HG03108 (cell line): Measurements from ENCODE around the gene PDYN.

Experiments
- ATAC-seq: cut with Tn5 transposase; IDR thresholded peaks from one replicate; pipeline ENCODE4 v1.9.1; 2021; ENCODE audit warnings: moderate library complexity; ENCODE audit not compliant: unreplicated experiment

PDYN gene

DNA sequence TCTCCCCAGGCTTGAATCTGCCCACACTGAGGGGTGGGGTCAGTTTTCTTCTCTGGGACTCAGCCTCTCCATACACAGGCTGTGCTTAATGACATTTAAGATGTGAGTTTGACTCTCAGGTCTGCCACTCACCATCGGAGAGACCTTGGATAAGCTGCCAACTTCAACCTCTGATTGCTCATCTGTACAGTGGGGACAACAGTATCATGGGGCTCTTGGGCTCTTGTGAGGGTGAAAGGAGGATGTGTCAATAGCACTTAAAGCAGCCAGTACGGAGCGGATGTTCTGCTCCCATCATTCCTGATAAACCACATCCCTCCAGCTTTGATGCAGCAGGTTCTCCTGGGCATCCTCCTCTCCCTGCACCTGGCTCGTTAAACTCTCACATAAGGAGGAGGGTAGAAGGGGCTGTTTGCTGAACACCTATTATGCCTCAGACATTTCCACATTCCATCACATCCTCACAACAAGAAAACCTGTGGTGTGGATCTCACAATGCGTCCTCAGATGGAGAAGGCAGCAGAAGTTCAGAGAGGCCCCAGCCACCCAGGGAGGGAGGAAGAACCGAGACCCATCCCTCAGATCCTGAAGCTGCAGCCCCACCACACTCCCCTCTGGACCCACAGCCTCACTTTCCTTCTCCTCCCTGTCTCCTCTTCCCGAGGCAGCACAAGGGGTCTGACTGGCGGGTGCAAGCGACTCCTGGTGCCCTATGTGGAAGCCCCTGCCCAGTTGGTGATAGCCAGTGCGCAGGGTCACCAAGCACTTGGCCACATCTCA, 1.9 kb upstream of the PDYN start:
- ATAC-seq: no peak

DNA sequence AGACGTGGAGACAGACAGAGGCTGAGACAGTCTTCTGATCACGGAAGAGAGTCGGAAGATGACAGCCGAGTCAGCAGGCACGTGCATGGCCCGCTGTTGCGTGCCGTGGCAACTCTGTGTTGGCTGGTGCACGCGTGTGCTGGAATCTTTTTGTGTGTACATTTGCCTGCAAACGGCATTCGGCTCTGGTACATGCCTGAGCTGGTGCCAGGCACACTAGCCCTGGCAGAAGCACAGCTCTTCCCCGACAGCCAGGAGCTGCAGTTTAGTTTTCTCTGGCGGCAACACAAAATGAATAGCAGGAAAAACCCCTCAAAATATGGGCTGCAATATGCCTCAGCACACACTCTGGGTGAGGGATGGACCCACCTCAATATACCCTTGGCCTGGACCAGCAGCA, 769 bp upstream of the PDYN start:
- no peak for ATAC-seq

DNA sequence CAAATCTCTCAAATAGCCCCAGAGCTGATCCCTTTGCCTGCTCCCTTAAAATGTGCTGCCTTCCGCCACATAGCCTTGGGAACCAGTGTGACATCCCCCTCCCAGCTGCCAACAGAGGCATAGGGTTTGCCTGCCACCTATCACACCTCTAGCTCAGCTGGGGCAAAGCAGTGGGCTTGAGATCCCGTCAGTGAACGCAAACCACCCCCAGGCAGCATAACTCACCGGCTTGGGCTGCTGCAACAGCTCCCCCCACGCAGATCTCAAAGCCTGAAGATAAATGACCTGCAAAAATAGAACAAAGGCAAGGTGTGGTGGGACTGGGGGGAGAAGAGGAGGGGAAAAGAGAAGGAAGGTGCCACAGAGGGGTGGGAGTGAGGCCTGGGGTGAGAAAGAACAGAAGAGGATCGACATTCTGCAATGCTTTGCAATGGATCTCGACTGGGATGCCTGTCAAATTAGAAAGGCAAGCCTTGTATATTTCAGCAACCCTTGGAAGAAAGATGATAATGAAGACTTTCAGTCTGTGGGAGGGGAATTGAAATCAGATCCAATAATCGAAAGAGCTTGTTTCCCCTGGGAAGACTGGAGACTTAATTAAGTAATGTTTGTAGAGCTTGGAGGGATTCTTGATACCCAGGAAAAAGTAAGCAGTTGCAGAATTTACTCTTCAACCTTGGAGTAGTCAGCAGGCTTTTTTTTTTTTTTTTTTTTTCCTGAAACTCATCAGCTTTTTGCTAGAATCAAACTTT, 1.3 kb downstream of the PDYN start:
- ATAC-seq: no peak

DNA sequence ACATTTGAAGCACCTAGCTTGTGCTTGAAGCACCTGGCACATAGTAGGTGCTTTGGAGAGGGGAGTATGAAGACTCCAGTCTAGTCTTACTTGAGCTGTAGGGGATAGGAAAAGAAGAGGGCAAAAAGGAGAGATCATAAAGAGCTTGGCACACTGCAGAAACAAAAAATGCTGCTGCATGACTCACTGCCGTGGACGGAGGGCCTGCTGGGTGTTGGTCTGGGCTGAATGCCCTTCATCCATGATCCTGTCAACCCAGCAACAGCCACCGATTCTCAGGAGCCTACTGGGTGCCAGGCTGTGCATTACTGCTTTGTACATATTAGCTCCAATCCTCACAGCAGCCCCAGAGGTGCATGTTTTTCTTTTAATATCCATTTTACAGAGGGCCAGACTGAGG, 6.0 kb downstream of the PDYN start:
- no peak for ATAC-seq

DNA sequence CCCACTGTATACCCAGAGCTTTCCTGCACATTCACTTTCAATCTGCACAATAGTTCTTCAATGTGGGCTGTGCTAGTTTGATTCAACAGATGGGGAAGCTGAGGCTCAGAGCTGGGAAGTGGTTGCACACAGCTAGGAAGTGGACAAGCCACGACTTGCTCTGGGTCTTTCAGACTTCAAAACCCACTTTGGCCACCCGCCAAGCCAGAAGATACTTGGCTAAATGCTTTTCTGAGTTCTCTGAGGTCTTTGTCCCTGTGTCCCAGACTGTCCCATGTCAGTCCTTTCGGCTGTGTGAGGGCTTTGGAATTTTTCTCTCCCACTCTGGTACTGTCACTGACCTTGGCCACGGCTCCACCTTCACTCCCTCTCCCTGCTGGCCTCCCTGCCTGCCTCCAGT, 10.6 kb downstream of the PDYN start:
- no peak for ATAC-seq

DNA sequence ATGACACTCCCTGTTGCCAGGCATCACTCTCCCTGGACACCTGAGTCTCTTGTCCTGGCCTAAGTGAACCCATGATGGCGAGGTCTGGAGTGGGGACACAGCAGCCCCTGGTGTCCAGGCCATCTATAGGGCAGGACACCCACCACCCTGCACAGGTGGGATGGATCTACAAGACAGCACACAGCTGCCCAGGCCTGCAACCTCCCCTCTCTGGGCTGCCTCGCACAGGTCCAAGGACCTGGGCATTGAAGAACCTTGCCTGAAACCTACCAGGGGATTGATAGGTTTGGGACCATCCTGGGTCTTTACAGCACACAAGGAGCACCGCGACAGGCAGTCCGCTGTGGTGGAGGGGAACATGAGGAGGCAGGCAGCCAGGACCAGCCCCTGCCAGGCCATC, 11.2 kb downstream of the PDYN start:
- no peak for ATAC-seq

DNA sequence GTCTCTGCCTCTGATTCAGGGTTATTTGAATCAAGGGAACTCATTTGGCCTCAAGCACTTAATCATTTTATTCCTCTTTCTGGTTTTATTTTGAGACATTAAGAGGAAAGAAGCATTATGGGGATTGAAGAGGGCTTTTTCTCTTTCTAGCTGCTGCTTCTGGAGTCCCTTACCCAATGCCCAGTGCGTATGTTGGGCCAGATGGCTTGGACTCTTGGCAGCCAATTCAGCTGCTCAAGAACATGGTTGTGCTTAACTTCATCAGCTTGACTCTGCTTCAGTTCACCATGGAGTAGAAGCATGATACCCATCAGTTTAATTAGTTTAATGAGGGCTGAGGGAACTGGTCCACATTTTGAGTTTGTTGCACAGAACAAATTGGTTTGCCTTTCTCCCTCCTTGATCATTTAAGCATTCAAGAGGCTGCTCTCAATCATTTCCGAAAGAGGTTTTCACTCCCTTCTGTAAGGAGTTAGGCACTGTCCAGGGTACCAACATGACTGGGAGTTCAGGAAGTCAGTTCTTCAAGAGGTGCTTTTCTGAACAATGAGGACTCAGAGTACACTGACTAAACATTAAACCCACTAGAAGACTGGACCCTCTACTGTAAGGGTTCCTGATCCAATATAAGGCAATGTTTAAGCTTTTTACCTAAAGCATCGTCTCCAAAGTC, 14.6 kb downstream of the PDYN start:
- no peak for ATAC-seq

DNA sequence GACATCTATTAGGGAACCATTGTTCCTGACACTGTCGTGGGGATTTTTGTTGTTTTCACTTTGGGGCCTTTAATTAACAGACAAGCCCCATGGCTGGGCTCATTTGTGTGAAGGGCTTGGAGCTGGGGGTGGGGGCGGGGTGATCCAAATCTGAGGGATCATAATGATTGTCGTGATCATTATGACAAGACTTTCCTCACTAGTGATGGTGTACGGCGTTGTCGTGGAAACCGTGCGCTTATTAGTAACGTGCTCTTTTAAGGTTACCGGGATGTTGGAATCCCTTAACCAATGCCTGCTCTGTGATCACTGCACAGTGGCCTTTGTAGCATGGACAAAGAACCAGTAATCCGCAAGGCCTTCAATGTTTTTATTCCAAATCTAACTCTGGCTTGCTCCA, 18.6 kb downstream of the PDYN start:
- no peak for ATAC-seq

DNA sequence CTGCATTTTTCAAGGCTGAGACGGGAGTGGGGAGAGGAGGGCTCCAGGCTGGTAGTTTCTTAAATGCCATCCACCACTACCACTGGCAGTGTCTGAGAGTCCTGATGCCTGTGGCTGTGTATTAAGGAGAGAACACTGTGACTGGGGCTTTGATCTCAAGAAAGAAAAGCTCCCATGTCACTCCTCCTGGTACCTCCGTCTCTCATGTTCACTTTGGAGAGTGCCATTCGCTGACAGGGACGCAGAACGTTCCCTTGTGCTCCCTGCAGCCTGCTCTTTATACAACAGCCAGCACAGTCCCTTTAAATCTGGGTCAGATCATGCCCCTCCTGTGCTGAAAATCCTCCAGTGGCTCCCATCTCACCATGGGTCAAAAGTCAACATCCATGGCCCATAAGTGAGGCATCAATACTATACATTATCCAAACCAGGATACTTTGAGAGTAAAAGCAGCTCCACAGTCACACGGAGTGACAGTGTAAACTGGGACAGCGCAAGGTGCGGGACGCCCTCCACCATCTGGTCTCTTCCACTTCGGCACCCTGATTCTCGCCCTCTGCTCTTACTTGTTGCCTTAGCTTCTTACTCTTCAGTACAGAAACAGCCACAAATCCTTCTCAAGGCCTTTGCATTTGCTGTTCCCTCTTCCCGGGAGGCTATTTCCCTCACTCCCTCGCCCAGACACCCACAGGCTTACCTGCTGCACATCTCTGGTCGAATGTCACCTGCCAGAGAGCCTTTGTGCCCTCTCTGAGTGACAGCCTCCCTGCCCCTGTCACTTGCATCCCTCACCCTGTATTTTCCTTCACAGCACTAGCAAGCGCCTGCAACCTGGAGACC, 20.0 kb downstream of the PDYN start:
- ATAC-seq: no peak

DNA sequence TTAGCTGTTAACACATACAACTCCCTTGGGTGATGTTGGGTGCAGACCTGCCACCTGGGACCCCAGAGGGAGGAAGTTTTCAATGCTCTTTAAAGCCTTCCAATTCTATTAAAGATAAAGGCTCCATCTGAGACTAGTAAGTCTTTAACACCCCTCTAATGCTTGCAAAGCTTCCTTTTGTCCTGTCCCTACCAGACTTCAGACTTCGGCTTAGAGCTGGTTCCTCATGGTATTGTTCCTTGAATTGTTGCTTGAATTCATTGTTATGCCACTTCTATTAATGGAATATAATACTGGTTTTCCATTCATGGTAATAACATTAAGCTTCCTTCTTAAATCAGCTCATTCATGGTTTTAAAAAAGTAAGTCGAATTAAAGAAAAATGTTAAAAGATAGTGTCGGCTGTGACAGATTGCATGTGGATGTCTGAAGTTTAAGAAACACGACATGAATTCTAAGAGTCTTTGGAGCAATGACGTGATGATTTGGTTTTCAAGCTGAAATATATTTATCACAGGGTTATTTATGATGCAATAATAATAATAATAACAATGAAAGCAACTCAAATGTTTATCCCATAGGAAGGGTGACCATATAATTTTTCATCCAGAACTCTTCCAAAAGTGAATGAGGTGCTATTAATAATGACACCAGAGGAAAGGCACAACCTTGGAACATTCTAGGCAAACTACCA, 21.8 kb downstream of the PDYN start:
- ATAC-seq: no peak

DNA sequence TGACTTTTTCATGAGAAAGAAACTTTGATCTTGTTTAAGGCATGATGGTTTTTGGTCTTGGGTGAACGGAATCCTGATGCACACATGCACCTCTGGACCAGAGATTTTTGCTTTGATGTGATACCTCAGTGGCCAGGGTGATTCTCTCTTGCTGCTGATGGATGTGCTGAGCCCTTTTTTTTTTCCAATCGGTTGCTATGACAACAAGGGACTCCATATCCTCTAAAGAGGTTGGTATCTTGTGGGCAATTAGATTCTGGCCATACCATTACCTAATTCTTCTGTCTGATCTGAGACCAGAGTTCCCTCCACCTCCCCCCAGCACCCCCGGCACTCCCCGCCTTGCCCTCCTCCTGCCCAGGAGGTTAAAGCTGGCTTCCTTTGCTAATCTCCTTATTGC, 24.9 kb downstream of the PDYN start:
- ATAC-seq: no peak

DNA sequence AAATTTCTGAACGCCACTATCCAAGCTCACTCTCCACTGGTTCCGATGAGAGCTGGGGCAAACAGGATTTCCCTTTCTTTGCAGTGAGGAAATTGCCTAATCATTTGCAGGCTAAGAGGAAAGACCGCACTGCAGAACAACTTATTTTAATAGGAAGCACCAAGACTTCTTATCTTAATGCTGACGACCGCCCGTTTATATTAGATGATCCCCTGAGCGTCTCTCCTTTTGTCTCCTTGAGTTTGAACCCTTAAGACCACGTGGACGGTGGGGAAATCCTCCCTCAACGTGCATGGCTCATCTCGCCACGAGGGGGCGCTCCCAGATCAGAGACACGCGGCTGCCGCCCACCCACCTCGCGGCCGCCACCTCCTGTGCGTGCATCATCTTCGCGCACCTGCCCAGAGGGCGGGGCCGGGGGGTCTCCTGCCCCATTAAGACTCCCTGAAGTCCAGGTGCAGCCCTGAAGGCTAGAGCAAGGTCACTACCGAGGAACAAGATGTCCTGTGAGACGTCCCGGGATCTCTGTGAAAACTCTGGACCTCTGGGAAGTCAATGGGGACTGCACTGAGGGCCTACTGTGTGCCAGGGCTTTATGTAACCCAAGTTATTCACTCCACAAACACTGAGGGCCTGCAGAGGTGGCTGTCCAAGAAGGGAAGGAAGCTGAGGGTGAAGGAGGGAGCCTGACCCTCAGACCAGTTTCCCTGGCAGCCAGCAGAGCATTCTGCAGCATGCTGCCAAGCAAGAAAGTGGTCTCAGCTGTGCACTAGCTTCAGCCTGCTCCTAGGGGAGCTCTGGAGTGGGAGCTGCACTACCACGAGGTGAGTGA, 28.1 kb downstream of the PDYN start:
- no peak for ATAC-seq

DNA sequence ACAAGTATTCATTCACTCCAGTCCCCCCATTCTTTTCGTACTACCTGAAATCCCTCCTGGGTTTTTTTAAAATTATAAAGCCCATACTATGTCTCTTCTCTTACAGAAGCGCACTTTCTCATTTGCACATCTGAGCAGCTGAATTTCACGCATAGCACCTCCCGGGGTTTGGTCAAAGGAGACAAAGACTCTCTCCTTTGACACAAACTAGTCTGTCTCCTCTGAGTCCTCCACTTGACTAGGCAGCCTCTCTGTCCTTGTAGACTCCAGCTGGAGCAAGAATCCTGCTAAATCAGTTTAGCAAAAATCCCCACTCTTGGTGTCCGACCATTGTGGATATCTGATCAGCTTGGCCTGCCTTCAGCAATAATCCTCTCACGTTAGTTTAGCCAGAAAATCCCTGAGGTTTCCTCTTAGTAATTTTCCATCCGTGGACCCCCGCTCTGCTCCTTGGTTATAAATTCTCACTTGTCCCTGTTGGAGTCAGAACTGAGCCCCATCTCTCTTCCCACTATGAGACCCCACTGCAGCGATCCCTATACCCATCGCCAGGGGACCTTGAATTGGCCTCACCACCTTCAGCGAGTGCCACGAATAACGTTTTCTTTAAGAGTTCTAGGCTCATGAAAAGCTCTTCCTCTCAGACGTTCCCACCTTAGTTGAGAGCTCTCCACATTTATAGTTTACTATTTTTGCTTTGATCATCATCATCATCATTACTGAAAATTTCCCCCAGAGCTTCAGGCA, 29.0 kb downstream of the PDYN start:
- ATAC-seq: no peak

DNA sequence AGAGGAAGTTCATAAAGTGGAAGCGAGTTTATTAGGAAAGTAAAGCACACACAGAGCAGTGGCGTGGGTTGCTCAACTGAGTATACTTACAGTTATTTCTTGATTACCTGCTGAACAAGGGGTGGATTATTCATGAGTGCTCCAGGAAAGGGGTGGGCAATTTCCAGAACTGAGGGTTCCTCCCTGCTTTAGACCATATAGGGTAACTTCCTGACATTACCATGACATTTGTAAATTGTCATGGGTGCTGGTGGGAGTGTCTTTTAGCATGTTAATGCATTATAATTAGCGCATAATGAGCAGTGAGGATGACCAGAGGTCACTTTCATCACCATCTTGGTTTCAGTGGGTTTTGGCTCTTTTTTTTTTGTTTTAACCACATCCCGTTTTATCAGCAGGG, 29.8 kb downstream of the PDYN start:
- ATAC-seq: no peak

DNA sequence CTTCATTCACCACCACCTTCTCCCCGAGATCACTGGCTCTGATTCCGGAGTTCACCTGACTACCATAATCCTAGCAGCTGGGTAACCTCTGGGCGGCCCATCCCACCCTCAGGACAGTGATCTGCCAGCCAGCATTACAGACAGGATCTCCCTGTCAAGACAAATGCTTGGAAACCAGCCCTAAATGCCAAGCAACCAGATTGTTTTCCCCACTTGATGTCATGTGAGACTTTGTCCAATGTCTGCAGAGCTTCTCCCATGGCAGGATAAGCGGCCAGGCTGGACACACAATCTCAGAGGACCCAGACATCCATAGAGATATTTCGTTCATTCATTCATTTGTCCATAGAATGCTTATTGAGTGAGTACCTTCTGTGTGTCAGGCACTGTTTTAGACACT, 32.5 kb downstream of the PDYN start:
- ATAC-seq: no peak

DNA sequence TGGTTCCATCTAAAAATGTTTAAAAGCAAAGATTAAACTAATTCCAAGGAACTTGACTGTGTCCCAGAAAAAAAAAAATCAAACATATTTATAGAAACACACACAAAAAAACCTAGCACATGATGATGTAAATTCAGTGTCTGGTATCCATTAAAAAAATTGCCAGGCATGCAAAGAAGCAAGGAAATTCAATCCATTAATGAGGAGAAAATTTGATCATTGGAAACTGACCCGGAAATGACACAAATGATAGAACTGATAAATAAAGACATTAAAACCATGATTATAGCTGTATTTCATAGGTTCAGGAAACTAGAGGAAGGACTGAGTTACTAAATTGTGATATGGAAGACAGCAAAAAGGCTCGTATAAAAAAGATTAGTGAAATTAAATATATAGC, 34.7 kb downstream of the PDYN start:
- no peak for ATAC-seq

DNA sequence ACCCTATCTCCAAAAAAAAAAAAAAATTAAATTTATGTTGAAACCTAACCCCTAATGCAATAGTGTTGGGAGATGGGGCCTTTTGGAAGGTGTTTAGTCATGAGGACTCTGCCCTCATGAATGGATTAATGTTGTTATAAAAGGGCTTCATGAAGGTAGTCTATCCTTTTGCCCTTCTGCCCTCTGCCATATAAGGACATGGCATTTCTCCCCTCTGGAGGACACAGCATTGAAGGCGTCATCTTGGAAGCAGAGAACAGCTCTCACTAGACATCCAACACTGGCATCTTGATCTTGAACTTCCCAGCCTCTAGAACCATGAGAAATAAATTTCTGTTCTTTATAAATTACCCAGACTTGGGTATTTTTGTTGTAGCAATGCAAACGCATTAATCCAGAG, 35.4 kb downstream of the PDYN start:
- no peak for ATAC-seq

DNA sequence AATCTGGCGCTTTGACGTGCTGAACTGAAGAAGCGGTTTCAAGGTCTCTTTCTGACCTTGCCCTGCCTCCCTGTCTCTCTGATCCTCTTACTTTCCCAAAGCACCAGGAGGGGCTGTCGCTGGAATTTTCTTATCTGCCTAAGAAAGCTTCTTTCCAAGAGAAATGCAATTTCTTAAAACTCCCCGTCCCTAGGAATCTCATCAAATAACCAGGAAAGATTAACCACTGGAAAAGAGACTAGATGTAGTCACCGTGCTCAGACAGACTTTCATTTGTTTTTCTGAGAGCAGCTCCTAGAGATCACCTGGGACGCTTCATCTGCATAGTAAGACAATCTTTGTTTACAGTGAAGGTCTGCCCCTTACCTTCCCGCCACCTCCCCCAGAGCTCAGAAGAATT, 38.6 kb downstream of the PDYN start:
- no peak for ATAC-seq

DNA sequence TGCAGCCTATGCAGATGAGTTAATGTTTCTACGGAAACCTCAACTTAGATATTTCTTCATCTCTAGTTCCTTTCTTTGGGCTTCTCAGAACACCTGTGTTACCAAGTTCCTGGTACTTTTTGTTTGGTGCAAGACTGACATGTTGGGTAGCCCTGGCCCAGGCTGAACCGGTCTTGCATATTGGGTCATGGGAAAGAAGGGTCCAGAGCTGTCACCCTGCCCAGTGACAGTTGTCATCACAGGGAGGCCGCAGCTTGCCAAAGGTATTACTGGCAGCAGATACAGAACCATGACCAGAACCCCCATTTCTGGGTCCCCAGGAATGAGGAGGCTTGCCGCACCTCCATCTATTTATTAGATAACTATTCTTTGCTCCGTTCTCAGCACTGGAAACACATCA, 40.2 kb downstream of the PDYN start:
- ATAC-seq: no peak
